IPS DF 19.7 (cell line): ENCODE results near the gene DEFB125.

Experiments
- DNase-seq: peaks from one replicate; pipeline ENCODE4 v3.0.0-alpha.2; 2013; ENCODE audit warnings: low read depth, low spot score

DEFB125 gene

GRCh38 chr20:145877-146276, 58.4 kb downstream of the DEFB125 start:
- no peak for DNase-seq
